Astrocyte of the spinal cord (primary cell): ENCODE data around the gene RUNX1.
A peak's percentile ranks its signal among the peaks of the same experiment; 100 is the strongest.

Source experiments
- DNase-seq: peaks from one replicate; pipeline ENCODE4 v3.0.0; 2011; ENCODE audit warnings: low read depth, low spot score
- H3K4me3 ChIP-seq: 2 replicates; pipeline ENCODE4 v1.5.1; 2011; ENCODE audit warnings: low read depth, mild to moderate bottlenecking, low read length, moderate library complexity
- CTCF ChIP-seq: IDR thresholded peaks from 2 replicates; pipeline ENCODE4 v1.5.1; 2012; ENCODE audit warnings: low read depth, mild to moderate bottlenecking, low read length, inconsistent platforms
- in situ Hi-C: cut with HindIII; loops from 2 replicates; pipeline ENCODE4 v1.10.0; 2017; ENCODE audit warnings: low sequenced_read_pairs

The RUNX1 gene

DNA sequence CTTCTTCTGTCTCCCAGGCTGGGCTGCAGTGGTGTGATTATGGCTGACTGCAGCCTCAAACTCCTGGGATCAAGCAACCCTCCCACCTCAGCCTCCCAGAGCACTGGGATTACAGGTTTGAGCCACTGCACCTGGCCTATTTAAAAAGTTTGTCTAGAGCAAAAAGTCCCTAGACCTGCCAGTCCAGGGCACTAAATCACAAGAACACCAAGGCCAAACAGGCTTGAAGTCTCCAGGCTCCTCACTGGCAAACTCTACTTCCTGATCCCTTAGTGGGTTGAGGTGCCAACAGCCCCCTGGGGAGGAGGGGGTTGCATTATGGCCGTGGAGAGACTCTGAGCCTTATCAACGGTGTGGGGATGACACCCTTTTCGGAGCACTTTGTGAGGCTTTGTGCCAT lies 304.3 kb downstream of the RUNX1 start:
- no peak for TF ChIP-seq CTCF

GRCh38 chr21:34743831-34744230 lies 305.3 kb downstream of the RUNX1 start:
- H3K4me3 ChIP-seq, result no peak overlapping the region
- peak; percentile 70 for DNase-seq
- in situ Hi-C loops, result no loop called here
- TF ChIP-seq CTCF, result no peak

More for the DNA sequence above, 304.3 kb downstream of the RUNX1 start:
- in situ Hi-C loops, result no loop called here
- no peak for DNase-seq
- no peak overlapping the region for H3K4me3 ChIP-seq

- no peak for DNase-seq
- no peak for TF ChIP-seq CTCF
- H3K4me3 ChIP-seq, result no peak overlapping the region
- in situ Hi-C loops, result no loop called here
These were observed 305.8 kb downstream of the RUNX1 start for GRCh38 chr21:34743285-34743684.

DNA sequence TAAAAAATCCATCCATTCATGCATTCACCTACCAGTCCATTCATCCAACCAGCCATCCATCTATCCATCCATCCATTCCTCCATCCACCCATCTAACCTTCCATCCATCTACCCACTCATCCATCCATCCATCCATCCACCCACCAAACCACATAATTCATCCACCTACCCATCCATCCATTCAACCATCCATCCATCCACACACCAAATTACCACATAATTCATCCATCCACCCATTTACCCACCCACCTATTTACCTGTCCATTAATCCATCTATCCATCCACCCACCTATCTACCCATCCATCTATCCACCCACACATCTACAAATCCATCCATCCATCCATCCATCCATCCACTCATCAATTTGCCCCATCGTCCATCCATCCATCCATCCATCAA lies 308.9 kb downstream of the RUNX1 start:
- DNase-seq, result no peak
- no peak for TF ChIP-seq CTCF
- in situ Hi-C loops, result no loop called here
- no peak overlapping the region for H3K4me3 ChIP-seq
